ENCODE measurements around the gene ZBTB8A. TPM values are rescaled to one million over a fixed set of nuclear protein-coding genes. Genes with fewer than 3 reads are reported as not detected.

ZBTB8A gene
- total and polyA plus RNA-seq, 2 of the 13 experiments (the other 11 are each of a cell fraction or from before 2014, with no cell fraction given): 1.3 to 3.7 TPM

DNA sequence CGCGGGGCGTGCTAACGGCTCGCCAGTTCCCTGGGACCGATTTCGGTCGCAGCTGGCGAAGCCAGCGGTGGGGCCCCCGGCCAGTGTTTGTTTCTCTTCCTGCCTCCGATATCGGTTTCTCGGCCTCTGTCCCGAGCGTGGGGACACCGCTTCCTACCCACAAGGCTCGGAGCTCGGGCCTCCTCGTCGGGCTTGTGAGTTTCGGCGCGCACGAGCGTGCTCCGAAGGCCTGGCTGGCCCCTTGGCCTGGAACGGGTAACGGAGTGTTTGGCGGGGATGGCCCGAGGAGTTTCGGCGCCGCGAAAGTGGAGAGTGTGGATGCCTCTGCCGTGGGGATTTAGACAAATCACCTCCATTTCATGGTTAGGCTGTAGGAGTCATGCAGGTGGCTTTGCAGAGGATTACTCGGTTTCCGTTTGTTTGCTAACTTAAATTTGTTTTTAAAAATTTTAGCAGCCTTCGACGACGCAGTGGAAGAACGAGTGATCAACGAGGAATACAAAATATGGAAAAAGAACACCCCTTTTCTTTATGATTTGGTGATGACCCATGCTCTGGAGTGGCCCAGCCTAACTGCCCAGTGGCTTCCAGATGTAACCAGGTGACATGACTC is 112.3 kb downstream of the ZBTB8A start (continued):
- TF ChIP-seq, protein P1, sequence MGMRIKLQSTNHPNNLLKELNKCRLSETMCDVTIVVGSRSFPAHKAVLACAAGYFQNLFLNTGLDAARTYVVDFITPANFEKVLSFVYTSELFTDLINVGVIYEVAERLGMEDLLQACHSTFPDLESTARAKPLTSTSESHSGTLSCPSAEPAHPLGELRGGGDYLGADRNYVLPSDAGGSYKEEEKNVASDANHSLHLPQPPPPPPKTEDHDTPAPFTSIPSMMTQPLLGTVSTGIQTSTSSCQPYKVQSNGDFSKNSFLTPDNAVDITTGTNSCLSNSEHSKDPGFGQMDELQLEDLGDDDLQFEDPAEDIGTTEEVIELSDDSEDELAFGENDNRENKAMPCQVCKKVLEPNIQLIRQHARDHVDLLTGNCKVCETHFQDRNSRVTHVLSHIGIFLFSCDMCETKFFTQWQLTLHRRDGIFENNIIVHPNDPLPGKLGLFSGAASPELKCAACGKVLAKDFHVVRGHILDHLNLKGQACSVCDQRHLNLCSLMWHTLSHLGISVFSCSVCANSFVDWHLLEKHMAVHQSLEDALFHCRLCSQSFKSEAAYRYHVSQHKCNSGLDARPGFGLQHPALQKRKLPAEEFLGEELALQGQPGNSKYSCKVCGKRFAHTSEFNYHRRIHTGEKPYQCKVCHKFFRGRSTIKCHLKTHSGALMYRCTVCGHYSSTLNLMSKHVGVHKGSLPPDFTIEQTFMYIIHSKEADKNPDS (CRISPR knock-in tag; IDR thresholded peaks at IDR 0.05): no peak
- TF ChIP-seq MZF1 (CRISPR knock-in tag; IDR thresholded peaks at IDR 0.05; ENCODE audit: borderline replicate concordance) (no peak), HES4 (CRISPR knock-in tag; IDR thresholded peaks at IDR 0.05; ENCODE audit: borderline replicate concordance) (peak; percentile 2; the same call in 1 of the 2 replicates), ZNF44 (CRISPR knock-in tag; IDR thresholded peaks at IDR 0.05) (no peak)
- TF ChIP-seq, protein P2, sequence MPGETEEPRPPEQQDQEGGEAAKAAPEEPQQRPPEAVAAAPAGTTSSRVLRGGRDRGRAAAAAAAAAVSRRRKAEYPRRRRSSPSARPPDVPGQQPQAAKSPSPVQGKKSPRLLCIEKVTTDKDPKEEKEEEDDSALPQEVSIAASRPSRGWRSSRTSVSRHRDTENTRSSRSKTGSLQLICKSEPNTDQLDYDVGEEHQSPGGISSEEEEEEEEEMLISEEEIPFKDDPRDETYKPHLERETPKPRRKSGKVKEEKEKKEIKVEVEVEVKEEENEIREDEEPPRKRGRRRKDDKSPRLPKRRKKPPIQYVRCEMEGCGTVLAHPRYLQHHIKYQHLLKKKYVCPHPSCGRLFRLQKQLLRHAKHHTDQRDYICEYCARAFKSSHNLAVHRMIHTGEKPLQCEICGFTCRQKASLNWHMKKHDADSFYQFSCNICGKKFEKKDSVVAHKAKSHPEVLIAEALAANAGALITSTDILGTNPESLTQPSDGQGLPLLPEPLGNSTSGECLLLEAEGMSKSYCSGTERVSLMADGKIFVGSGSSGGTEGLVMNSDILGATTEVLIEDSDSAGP (CRISPR knock-in tag; IDR thresholded peaks at IDR 0.05; ENCODE audit: borderline replicate concordance): no peak
- TF ChIP-seq, protein P3, sequence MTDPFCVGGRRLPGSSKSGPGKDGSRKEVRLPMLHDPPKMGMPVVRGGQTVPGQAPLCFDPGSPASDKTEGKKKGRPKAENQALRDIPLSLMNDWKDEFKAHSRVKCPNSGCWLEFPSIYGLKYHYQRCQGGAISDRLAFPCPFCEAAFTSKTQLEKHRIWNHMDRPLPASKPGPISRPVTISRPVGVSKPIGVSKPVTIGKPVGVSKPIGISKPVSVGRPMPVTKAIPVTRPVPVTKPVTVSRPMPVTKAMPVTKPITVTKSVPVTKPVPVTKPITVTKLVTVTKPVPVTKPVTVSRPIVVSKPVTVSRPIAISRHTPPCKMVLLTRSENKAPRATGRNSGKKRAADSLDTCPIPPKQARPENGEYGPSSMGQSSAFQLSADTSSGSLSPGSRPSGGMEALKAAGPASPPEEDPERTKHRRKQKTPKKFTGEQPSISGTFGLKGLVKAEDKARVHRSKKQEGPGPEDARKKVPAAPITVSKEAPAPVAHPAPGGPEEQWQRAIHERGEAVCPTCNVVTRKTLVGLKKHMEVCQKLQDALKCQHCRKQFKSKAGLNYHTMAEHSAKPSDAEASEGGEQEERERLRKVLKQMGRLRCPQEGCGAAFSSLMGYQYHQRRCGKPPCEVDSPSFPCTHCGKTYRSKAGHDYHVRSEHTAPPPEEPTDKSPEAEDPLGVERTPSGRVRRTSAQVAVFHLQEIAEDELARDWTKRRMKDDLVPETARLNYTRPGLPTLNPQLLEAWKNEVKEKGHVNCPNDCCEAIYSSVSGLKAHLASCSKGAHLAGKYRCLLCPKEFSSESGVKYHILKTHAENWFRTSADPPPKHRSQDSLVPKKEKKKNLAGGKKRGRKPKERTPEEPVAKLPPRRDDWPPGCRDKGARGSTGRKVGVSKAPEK (CRISPR knock-in tag; IDR thresholded peaks at IDR 0.05; ENCODE audit: borderline replicate concordance): no peak
- TF ChIP-seq, protein P4, sequence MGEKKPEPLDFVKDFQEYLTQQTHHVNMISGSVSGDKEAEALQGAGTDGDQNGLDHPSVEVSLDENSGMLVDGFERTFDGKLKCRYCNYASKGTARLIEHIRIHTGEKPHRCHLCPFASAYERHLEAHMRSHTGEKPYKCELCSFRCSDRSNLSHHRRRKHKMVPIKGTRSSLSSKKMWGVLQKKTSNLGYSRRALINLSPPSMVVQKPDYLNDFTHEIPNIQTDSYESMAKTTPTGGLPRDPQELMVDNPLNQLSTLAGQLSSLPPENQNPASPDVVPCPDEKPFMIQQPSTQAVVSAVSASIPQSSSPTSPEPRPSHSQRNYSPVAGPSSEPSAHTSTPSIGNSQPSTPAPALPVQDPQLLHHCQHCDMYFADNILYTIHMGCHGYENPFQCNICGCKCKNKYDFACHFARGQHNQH (CRISPR knock-in tag; IDR thresholded peaks at IDR 0.05): no peak
- TF ChIP-seq, protein P5, sequence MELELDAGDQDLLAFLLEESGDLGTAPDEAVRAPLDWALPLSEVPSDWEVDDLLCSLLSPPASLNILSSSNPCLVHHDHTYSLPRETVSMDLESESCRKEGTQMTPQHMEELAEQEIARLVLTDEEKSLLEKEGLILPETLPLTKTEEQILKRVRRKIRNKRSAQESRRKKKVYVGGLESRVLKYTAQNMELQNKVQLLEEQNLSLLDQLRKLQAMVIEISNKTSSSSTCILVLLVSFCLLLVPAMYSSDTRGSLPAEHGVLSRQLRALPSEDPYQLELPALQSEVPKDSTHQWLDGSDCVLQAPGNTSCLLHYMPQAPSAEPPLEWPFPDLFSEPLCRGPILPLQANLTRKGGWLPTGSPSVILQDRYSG (CRISPR knock-in tag; IDR thresholded peaks at IDR 0.05): no peak
- TF ChIP-seq, protein P6, sequence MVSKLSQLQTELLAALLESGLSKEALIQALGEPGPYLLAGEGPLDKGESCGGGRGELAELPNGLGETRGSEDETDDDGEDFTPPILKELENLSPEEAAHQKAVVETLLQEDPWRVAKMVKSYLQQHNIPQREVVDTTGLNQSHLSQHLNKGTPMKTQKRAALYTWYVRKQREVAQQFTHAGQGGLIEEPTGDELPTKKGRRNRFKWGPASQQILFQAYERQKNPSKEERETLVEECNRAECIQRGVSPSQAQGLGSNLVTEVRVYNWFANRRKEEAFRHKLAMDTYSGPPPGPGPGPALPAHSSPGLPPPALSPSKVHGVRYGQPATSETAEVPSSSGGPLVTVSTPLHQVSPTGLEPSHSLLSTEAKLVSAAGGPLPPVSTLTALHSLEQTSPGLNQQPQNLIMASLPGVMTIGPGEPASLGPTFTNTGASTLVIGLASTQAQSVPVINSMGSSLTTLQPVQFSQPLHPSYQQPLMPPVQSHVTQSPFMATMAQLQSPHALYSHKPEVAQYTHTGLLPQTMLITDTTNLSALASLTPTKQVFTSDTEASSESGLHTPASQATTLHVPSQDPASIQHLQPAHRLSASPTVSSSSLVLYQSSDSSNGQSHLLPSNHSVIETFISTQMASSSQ (IDR thresholded peaks at IDR 0.05; ENCODE audit: low read depth): no peak
- TF ChIP-seq, protein P6 (CRISPR knock-in tag; IDR thresholded peaks at IDR 0.05; ENCODE audit: borderline replicate concordance): no peak
- TF ChIP-seq, protein P7, sequence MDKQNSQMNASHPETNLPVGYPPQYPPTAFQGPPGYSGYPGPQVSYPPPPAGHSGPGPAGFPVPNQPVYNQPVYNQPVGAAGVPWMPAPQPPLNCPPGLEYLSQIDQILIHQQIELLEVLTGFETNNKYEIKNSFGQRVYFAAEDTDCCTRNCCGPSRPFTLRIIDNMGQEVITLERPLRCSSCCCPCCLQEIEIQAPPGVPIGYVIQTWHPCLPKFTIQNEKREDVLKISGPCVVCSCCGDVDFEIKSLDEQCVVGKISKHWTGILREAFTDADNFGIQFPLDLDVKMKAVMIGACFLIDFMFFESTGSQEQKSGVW (CRISPR knock-in tag; IDR thresholded peaks at IDR 0.05; ENCODE audit: borderline replicate concordance): peak; percentile 7; the same call in 1 of the 2 replicates

Data from HepG2 (cell line).